ENCODE data around the gene ULK1. TPM values are rescaled to one million over a fixed set of nuclear protein-coding genes. Genes with fewer than 3 reads are reported as not detected.

The ULK1 gene
- total RNA-seq, 4 donors from 2014 or later: 11.8 to 135 (median 38.8) TPM

- Histone ChIP-seq H3K27me3 (no peaks in the 10 kb centered on the region), H3K9me3 (no peaks in the 10 kb centered on the region), H3K36me3 (no peaks in the 10 kb centered on the region), H3K4me1 (no peaks in the 10 kb centered on the region), H3K4me3 (no peak overlapping the region), H3K27ac (no peak overlapping the region)
- TF ChIP-seq, protein P1, sequence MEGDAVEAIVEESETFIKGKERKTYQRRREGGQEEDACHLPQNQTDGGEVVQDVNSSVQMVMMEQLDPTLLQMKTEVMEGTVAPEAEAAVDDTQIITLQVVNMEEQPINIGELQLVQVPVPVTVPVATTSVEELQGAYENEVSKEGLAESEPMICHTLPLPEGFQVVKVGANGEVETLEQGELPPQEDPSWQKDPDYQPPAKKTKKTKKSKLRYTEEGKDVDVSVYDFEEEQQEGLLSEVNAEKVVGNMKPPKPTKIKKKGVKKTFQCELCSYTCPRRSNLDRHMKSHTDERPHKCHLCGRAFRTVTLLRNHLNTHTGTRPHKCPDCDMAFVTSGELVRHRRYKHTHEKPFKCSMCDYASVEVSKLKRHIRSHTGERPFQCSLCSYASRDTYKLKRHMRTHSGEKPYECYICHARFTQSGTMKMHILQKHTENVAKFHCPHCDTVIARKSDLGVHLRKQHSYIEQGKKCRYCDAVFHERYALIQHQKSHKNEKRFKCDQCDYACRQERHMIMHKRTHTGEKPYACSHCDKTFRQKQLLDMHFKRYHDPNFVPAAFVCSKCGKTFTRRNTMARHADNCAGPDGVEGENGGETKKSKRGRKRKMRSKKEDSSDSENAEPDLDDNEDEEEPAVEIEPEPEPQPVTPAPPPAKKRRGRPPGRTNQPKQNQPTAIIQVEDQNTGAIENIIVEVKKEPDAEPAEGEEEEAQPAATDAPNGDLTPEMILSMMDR (IDR thresholded peaks at IDR 0.05): no peak
- no peak for TF ChIP-seq POLR2A (IDR thresholded peaks at IDR 0.05)
- intact Hi-C loops (cut with DNase I; ENCODE audit: low total_unique reads): no loop called here
- DNase-seq: no peak
Measured at GRCh38 chr12:131867471-131867870, 27.0 kb upstream of the ULK1 start.

DNA sequence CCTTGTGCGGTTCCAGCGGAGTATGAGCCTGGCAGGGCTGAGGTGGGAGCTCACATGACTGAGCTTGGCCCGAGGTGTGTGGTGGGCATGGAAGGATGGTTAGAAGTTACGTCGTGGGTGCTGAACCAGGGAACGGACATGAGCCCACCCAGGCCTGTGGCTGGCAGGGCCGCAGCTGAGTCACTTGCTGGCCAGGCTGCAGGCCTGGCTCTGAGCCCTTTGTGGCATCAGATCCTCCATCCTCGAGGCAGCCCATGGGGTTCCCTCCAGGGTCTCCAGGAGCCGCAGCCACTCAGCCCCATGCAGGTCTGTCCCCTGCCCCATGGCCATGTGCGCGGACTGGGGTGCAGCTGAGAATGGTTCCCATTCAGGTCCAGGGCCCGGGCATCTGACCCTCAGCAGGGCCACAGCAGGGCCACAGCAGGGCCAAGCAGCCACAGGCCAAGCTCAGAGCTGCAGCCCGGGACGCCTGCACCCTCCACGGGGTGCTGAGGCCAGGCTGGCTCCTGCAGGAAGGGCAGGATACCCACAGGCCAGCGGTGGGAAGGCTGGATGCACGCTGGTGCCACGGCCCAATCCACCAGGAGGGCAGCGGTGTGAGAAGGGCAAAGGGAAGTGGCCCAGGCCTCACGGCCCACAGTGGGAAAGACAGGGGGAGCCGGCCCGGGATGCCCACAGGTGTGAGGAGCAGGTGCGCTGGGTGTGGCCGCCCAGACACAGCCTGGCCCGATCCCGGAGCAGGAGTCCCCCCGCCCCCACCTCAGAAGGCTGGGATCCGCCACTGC is 26.3 kb upstream of the ULK1 start:
- Histone ChIP-seq H3K36me3 (no peaks in the 10 kb centered on the region), H3K9me3 (no peaks in the 10 kb centered on the region), H3K27ac (no peak overlapping the region), H3K4me1 (no peaks in the 10 kb centered on the region), H3K27me3 (no peaks in the 10 kb centered on the region), H3K4me3 (no peak overlapping the region)
- DNase-seq: no peak
- intact Hi-C loops (cut with DNase I; ENCODE audit: low total_unique reads): no loop called here
- TF ChIP-seq POLR2A (IDR thresholded peaks at IDR 0.05): no peak
- TF ChIP-seq, protein P1 (IDR thresholded peaks at IDR 0.05): no peak

GRCh38 chr12:131869871-131870418 is 24.5 kb upstream of the ULK1 start:
- no peak for DNase-seq
- intact Hi-C loops (cut with DNase I; ENCODE audit: low total_unique reads): no loop called here
- H3K9me3 ChIP-seq: no peaks in the 10 kb centered on the region
- no peaks in the 10 kb centered on the region for H3K4me1 ChIP-seq
- H3K27ac ChIP-seq: no peak overlapping the region
- H3K36me3 ChIP-seq: no peaks in the 10 kb centered on the region
- H3K27me3 ChIP-seq: no peaks in the 10 kb centered on the region
- no peak overlapping the region for H3K4me3 ChIP-seq
- TF ChIP-seq POLR2A (IDR thresholded peaks at IDR 0.05): no peak
- TF ChIP-seq, protein P1 (IDR thresholded peaks at IDR 0.05): no peak

DNA sequence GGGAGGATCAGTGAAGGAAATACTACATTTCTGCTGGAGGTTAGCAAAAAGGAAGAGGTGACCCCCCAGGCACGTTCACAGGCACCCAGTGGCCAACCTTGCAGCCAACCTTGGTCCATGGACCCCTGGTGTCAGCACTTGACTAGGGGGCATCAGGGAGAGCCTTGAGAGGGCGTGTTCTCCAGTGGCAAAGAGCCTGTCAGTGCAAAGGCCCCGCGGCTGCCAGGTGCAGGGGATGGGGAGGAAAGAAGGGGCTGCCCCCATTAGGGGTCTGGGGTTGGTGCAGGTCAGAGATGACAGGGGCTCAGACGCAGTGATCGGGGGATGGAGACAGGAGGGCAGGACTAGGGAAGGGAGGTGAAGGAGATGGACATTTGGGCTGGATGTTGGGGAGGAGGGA is 22.7 kb upstream of the ULK1 start:
- intact Hi-C loops (cut with DNase I; ENCODE audit: low total_unique reads): no loop called here
- no peak for DNase-seq
- H3K9me3 ChIP-seq: no peaks in the 10 kb centered on the region
- no peaks in the 10 kb centered on the region for H3K36me3 ChIP-seq
- H3K27ac ChIP-seq: no peak overlapping the region
- H3K4me3 ChIP-seq: no peak overlapping the region
- H3K27me3 ChIP-seq: no peaks in the 10 kb centered on the region
- TF ChIP-seq POLR2A (IDR thresholded peaks at IDR 0.05): no peak
- TF ChIP-seq, protein P1 (IDR thresholded peaks at IDR 0.05): no peak
- no peaks in the 10 kb centered on the region for H3K4me1 ChIP-seq

Measured in uterus (tissue), 4 donors.